K562 (cell line): Measurements from ENCODE around the gene ZBTB42. TPM values are rescaled to one million over a fixed set of nuclear protein-coding genes. Genes with fewer than 3 reads are reported as not detected.
A peak's percentile ranks its signal among the peaks of the same experiment; 100 is the strongest.

ENCODE experiments used
- ARID4B ChIP-seq: sonication (generic); formaldehyde crosslinking; IDR thresholded peaks from 2 replicates; pipeline ENCODE4 v1.8.0; 2022; ENCODE audit warnings: mild to moderate bottlenecking, missing genetic modification reagents
- ZBTB11 ChIP-seq, 3 experiments: fragments of 200-800 bp in 1 of 3; fragments of 250-450 bp in 1 of 3; fragments of 450-650 bp in 1 of 3; sonication (Bioruptor Pico) in 1 of 3; sonication (Bioruptor generic) in 1 of 3; formaldehyde crosslinking in 1 of 3; IDR thresholded peaks; 2 replicates each; pipeline versions ENCODE4 v1.6.1 to v1.8.0; 2016 to 2022; ENCODE audit warnings: mild to moderate bottlenecking in 2 of 3, missing genetic modification characterization in 2 of 3, missing compliant biosample characterization in 1 of 3, moderate library complexity in 1 of 3
- polyA plus RNA-seq, 8 experiments: library from polyadenylated mRNA; depleted of rRNA in 4 of 8; stranded (reverse) in 5 of 8; unstranded in 3 of 8; fragments of >200 nt; fragmentation: Nextera tagmentation in 2 of 8; fragmentation: Illumina TruSeq in 1 of 8; extraction: Ambion mirVana in 2 of 8; extraction: Trizol in 1 of 8; gene quantifications; 2 replicates each; pipeline versions ENCODE4 v1.2.1 to v1.2.3, GENCODE V29; 2011 to 2014; ENCODE audit warnings: inconsistent platforms in 1 of 8, missing spikeins in 1 of 8
- total RNA-seq, 7 experiments: library from RNA; depleted of rRNA in 6 of 7; stranded (reverse); fragments of >200 nt in 6 of 7; fragmentation: Illumina TruSeq in 2 of 7; extraction: Trizol in 2 of 7; gene quantifications; 2 replicates each; pipeline versions ENCODE4 v1.2.1 to v1.2.3, GENCODE V29; 2011 to 2021; ENCODE audit warnings: low replicate concordance in 1 of 7

ZBTB42 gene
- total and polyA plus RNA-seq, 9 of the 15 experiments (the other 6 are each of a cell fraction or from before 2014, with no cell fraction given): 0.03 to 8.5 (median 2.4) TPM

GRCh38 chr14:104794993-104795780 is 5.7 kb upstream of the ZBTB42 start, which contains the start of gene AKT1 (continued):
- TF ChIP-seq ZBTB11 (CRISPR knock-in tag; IDR thresholded peaks at IDR 0.05) (peak in 1 of 3 experiments; percentile 38; a peak in 1 of 6 replicates), ARID4B (CRISPR knock-in tag) (0 out of 2 replicates have a peak, but pooled peaks have one; percentile 31)
